ENCODE measurements around the gene CXCL6. TPM values are rescaled to one million over a fixed set of nuclear protein-coding genes. Genes with fewer than 3 reads are reported as not detected.

CXCL6 gene
- 0.36 TPM for polyA plus RNA-seq (2013)

DNA sequence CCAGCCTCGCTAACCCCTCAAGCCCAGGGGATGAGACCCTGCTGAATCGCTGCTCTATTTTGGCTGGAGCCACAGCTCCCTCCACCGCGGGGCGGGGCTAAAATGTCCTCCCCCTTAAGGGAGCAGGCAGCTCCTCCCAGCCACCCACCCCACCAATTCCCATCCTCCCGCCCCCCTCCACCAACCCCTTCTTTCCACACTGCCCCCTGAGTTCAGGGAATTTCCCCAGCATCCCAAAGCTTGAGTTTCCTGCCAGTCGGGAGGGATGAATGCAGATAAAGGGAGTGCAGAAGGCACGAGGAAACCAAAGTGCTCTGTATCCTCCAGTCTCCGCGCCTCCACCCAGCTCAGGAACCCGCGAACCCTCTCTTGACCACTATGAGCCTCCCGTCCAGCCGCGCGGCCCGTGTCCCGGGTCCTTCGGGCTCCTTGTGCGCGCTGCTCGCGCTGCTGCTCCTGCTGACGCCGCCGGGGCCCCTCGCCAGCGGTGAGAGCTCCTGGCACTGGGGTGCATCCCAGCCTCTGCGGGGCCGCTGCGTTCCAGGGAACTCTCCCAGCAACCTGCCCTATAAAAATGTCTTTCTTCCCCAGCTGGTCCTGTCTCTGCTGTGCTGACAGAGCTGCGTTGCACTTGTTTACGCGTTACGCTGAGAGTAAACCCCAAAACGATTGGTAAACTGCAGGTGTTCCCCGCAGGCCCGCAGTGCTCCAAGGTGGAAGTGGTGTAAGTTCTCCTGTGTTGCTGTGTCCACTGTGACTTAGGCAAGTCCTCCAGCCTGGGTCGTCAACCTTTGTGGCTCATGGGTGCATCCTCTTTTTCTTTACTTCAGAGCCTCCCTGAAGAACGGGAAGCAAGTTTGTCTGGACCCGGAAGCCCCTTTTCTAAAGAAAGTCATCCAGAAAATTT, at the start of gene CXCL6:
Gene CXCL6, plus strand, starts transcription at position 306 of the 907 bp plus-strand sequence. Its CDS starts 73 bp downstream, at position 379.
- H3K9me3 ChIP-seq (ENCODE audit: control extremely low read depth in 1 of 5, control insufficient read depth in 4 of 5, insufficient read depth in 2 of 5, low read depth in 1 of 5, low read length in 4 of 5): no peaks in the 10 kb centered on the region
- DNase-seq: peak in 2 of 3 donors; percentile 35 to 55
- H3K27me3 ChIP-seq (replicated peaks in 2 of 5; ENCODE audit: control insufficient read depth in 4 of 5, insufficient read depth in 5 of 5, low read length in 4 of 5): peaks cover 0 to 5% (median 3%) of the 10 kb centered on the region in 5 experiments
- H3K4me1 ChIP-seq (ENCODE audit: control extremely low read depth in 1 of 4, control insufficient read depth in 4 of 4, insufficient read depth in 4 of 4, low read length in 3 of 4): peaks cover 1 to 23% (median 17%) of the 10 kb centered on the region in 4 experiments
- no peak within 1 kb of the TSS for H3K27ac ChIP-seq (ENCODE audit: insufficient read depth in 1 of 2, low read depth in 1 of 2, low read length in 2 of 2, poor library complexity in 1 of 2, severe bottlenecking in 2 of 2)
- 1% methylated on average over 36 of the region's 41 CpGs for WGBS (ENCODE audit: insufficient coverage)
- CTCF ChIA-PET: interaction anchor here (0.9 to 1.3 kb wide), 5 partner anchors 9 to 175 kb away, joined by 3 read pairs; no protein-coding TSS in a partner anchor
- H3K36me3 ChIP-seq (ENCODE audit: control insufficient read depth in 4 of 4, insufficient read depth in 4 of 4, low read length in 3 of 4): no peaks in the 10 kb centered on the region
- peak within 1 kb of the TSS; percentile 15 to 80 (median 67) for H3K4me3 ChIP-seq (ENCODE audit: control insufficient read depth in 1 of 7, extremely low read depth in 1 of 7, insufficient read depth in 4 of 7, low read depth in 2 of 7, low read length in 6 of 7)
- POLR2A ChIA-PET: interaction anchor here (0.6 kb wide), 2 partner anchors 106 to 174 kb away, joined by 3 to 4 read pairs; no protein-coding TSS in a partner anchor

DNA sequence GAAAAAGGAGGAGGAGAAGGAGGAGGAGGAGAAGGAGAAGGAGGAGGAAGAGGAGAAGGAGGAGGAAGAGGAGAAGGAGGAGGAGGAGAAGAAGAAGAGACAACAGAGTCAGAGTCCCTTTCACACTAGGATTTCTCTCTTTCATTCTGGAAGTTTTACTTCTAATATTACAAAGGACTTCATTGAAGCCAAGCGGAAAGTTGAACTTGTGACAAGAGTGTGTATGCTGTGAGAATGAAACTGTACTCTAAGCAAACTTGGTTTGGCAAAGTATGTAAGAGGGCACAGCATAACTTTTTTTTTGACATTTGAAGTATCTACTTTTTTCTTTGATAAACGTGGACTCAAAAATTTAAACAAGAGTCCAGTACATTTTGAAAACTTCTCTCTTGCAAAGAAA, 48.1 kb upstream of the CXCL6 start:
- WGBS (ENCODE audit: insufficient coverage): 80% methylated on average over 1 of the region's 2 CpGs
- DNase-seq: no peak
- Histone ChIP-seq H3K4me1 (ENCODE audit: control extremely low read depth in 1 of 4, control insufficient read depth in 4 of 4, insufficient read depth in 4 of 4, low read length in 3 of 4) (no peaks in the 10 kb centered on the region), H3K27ac (ENCODE audit: insufficient read depth in 1 of 2, low read depth in 1 of 2, low read length in 2 of 2, poor library complexity in 1 of 2, severe bottlenecking in 2 of 2) (no peak overlapping the region), H3K36me3 (ENCODE audit: control insufficient read depth in 4 of 4, insufficient read depth in 4 of 4, low read length in 3 of 4) (no peaks in the 10 kb centered on the region), H3K9me3 (ENCODE audit: control extremely low read depth in 1 of 5, control insufficient read depth in 4 of 5, insufficient read depth in 2 of 5, low read depth in 1 of 5, low read length in 4 of 5) (peaks cover 0 to 9% (median 0%) of the 10 kb centered on the region in 5 experiments), H3K4me3 (ENCODE audit: control insufficient read depth in 1 of 7, extremely low read depth in 1 of 7, insufficient read depth in 4 of 7, low read depth in 2 of 7, low read length in 6 of 7) (no peak overlapping the region), H3K27me3 (replicated peaks in 2 of 5; ENCODE audit: control insufficient read depth in 4 of 5, insufficient read depth in 5 of 5, low read length in 4 of 5) (no peaks in the 10 kb centered on the region)
- ChIA-PET POLR2A (no interaction called here), CTCF (no interaction called here)

DNA sequence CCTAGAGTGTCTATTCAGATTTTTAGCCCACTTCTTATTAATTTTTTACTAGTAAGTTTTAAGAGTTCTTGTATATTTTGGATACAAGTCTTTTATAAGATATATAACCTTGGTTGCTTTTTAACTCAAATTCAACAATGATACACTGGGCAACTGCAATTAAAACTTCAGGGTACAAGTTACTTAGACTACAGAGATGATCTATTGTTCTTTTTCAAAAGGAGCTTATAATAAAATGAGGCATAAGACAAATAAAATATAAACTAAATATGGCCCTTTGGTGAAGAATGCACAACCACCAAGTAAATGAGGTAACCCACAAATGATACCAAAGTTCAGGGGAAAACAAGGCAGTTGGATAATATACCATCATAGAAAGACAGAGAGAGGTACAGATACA, 37.6 kb upstream of the CXCL6 start:
- H3K9me3 ChIP-seq (ENCODE audit: control extremely low read depth in 1 of 5, control insufficient read depth in 4 of 5, insufficient read depth in 2 of 5, low read depth in 1 of 5, low read length in 4 of 5): peaks cover 0 to 4% (median 0%) of the 10 kb centered on the region in 5 experiments
- H3K4me3 ChIP-seq (ENCODE audit: control insufficient read depth in 1 of 7, extremely low read depth in 1 of 7, insufficient read depth in 4 of 7, low read depth in 2 of 7, low read length in 6 of 7): no peak overlapping the region
- ChIA-PET CTCF (no interaction called here), POLR2A (no interaction called here)
- DNase-seq: no peak
- H3K36me3 ChIP-seq (ENCODE audit: control insufficient read depth in 4 of 4, insufficient read depth in 4 of 4, low read length in 3 of 4): no peaks in the 10 kb centered on the region
- H3K4me1 ChIP-seq (ENCODE audit: control extremely low read depth in 1 of 4, control insufficient read depth in 4 of 4, insufficient read depth in 4 of 4, low read length in 3 of 4): no peaks in the 10 kb centered on the region
- no peak overlapping the region for H3K27ac ChIP-seq (ENCODE audit: insufficient read depth in 1 of 2, low read depth in 1 of 2, low read length in 2 of 2, poor library complexity in 1 of 2, severe bottlenecking in 2 of 2)
- H3K27me3 ChIP-seq (replicated peaks in 2 of 5; ENCODE audit: control insufficient read depth in 4 of 5, insufficient read depth in 5 of 5, low read length in 4 of 5): no peaks in the 10 kb centered on the region

DNA sequence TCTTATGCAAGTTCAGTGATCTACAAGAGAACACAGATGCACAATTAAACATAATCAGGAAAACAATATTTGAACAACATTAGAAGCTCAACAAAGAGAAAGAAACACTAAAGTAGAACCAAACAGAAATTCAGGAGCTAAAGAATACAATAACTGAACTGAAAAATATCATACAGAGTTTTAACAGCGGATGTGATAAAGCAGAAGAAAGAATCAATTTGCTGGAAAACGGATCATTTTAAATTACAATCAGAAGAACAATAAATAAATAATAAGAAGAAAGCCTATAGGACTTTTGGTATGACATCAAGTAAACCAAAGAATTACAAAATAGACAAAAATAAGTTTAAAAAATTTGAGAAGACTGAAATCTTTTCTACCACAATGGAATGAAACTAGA, 36.3 kb upstream of the CXCL6 start:
- ChIA-PET POLR2A (no interaction called here), CTCF (no interaction called here)
- Histone ChIP-seq H3K4me3 (ENCODE audit: control insufficient read depth in 1 of 7, extremely low read depth in 1 of 7, insufficient read depth in 4 of 7, low read depth in 2 of 7, low read length in 6 of 7) (no peak overlapping the region), H3K27ac (ENCODE audit: insufficient read depth in 1 of 2, low read depth in 1 of 2, low read length in 2 of 2, poor library complexity in 1 of 2, severe bottlenecking in 2 of 2) (no peak overlapping the region), H3K36me3 (ENCODE audit: control insufficient read depth in 4 of 4, insufficient read depth in 4 of 4, low read length in 3 of 4) (no peaks in the 10 kb centered on the region), H3K4me1 (ENCODE audit: control extremely low read depth in 1 of 4, control insufficient read depth in 4 of 4, insufficient read depth in 4 of 4, low read length in 3 of 4) (no peaks in the 10 kb centered on the region), H3K27me3 (replicated peaks in 2 of 5; ENCODE audit: control insufficient read depth in 4 of 5, insufficient read depth in 5 of 5, low read length in 4 of 5) (no peaks in the 10 kb centered on the region), H3K9me3 (ENCODE audit: control extremely low read depth in 1 of 5, control insufficient read depth in 4 of 5, insufficient read depth in 2 of 5, low read depth in 1 of 5, low read length in 4 of 5) (peaks cover 0 to 13% (median 0%) of the 10 kb centered on the region in 5 experiments)
- DNase-seq: no peak
- no CpG with 5 or more reads among the region's 2 CpGs for WGBS (ENCODE audit: insufficient coverage)

DNA sequence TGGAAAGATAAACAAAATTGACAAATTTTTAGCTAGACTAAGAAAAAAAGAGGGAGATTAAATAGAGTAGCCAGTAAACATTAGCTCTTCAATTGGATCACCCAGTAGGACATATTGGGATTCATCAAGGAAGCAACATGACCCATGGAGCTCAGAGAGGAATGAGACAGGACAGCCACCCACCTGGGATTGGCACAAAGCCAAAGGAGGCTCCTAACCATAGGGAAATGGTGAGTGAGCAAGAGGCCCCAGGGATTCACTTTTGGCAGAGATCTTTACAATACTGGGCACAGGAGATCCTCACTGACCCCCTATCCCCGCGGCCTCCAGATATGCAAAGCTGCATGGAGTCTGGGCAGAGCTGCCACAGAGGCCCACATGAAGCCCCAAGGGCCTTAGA, 34.8 kb upstream of the CXCL6 start:
- Histone ChIP-seq H3K36me3 (ENCODE audit: control insufficient read depth in 4 of 4, insufficient read depth in 4 of 4, low read length in 3 of 4) (no peaks in the 10 kb centered on the region), H3K27me3 (replicated peaks in 2 of 5; ENCODE audit: control insufficient read depth in 4 of 5, insufficient read depth in 5 of 5, low read length in 4 of 5) (no peaks in the 10 kb centered on the region), H3K4me1 (ENCODE audit: control extremely low read depth in 1 of 4, control insufficient read depth in 4 of 4, insufficient read depth in 4 of 4, low read length in 3 of 4) (no peaks in the 10 kb centered on the region), H3K9me3 (ENCODE audit: control extremely low read depth in 1 of 5, control insufficient read depth in 4 of 5, insufficient read depth in 2 of 5, low read depth in 1 of 5, low read length in 4 of 5) (peaks cover 0 to 15% (median 0%) of the 10 kb centered on the region in 5 experiments), H3K4me3 (ENCODE audit: control insufficient read depth in 1 of 7, extremely low read depth in 1 of 7, insufficient read depth in 4 of 7, low read depth in 2 of 7, low read length in 6 of 7) (no peak overlapping the region), H3K27ac (ENCODE audit: insufficient read depth in 1 of 2, low read depth in 1 of 2, low read length in 2 of 2, poor library complexity in 1 of 2, severe bottlenecking in 2 of 2) (no peak overlapping the region)
- POLR2A ChIA-PET: no interaction called here
- CTCF ChIA-PET: no interaction called here
- DNase-seq: no peak
- WGBS (ENCODE audit: insufficient coverage): 100% methylated on average over 2 of the region's 2 CpGs

DNA sequence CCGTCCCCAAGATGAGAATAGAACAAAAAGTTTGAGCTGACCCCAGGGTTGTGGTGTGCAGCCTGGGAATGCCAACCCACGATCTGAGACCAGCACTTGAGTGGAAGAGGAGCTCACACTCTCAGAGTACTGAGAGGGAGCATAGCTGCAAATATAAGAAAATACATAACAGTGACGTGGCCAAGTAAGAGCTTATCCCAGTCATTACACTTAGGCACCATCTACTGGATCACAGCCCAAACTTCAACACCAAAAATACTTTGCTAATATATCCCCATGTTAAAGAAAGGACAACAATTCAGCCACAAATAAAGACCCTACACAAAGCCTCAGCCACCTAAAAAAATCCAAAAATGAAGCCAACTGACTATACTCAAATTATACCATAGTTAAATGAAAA, 33.3 kb upstream of the CXCL6 start:
- H3K4me1 ChIP-seq (ENCODE audit: control extremely low read depth in 1 of 4, control insufficient read depth in 4 of 4, insufficient read depth in 4 of 4, low read length in 3 of 4): no peaks in the 10 kb centered on the region
- no peak overlapping the region for H3K27ac ChIP-seq (ENCODE audit: insufficient read depth in 1 of 2, low read depth in 1 of 2, low read length in 2 of 2, poor library complexity in 1 of 2, severe bottlenecking in 2 of 2)
- no peaks in the 10 kb centered on the region for H3K36me3 ChIP-seq (ENCODE audit: control insufficient read depth in 4 of 4, insufficient read depth in 4 of 4, low read length in 3 of 4)
- no peaks in the 10 kb centered on the region for H3K27me3 ChIP-seq (replicated peaks in 2 of 5; ENCODE audit: control insufficient read depth in 4 of 5, insufficient read depth in 5 of 5, low read length in 4 of 5)
- DNase-seq: no peak
- CTCF ChIA-PET: interaction anchor here (0.9 to 1.2 kb wide), 3 partner anchors 9 to 150 kb away, joined by 3 to 5 read pairs (median 3); no protein-coding TSS in a partner anchor
- no peak overlapping the region for H3K4me3 ChIP-seq (ENCODE audit: control insufficient read depth in 1 of 7, extremely low read depth in 1 of 7, insufficient read depth in 4 of 7, low read depth in 2 of 7, low read length in 6 of 7)
- POLR2A ChIA-PET: no interaction called here
- H3K9me3 ChIP-seq (ENCODE audit: control extremely low read depth in 1 of 5, control insufficient read depth in 4 of 5, insufficient read depth in 2 of 5, low read depth in 1 of 5, low read length in 4 of 5): peaks cover 0 to 15% (median 0%) of the 10 kb centered on the region in 5 experiments
- 100% methylated on average over 1 of the region's 3 CpGs for WGBS (ENCODE audit: insufficient coverage)

DNA sequence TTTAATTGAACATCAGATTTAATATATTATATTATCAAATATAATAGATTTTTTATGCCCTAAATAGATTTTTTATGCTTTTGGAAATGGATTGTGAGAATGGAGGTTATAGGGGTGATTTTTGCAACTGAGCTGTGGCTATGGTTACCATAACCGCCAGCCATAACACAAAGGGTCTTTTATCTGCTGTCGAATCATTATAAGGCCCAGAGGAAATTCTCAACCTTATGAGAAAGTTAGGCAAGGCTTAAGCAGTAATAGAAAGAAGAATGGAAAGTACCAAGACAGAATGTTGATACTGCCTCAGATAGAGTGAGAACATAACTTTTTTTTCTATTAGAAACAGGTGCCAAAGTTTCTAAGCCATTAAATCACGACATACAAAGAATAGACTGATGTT, 26.3 kb upstream of the CXCL6 start:
- WGBS (ENCODE audit: insufficient coverage): 100% methylated on average over 2 of the region's 3 CpGs
- CTCF ChIA-PET: no interaction called here
- no peak overlapping the region for H3K27ac ChIP-seq (ENCODE audit: insufficient read depth in 1 of 2, low read depth in 1 of 2, low read length in 2 of 2, poor library complexity in 1 of 2, severe bottlenecking in 2 of 2)

More for the DNA sequence above, 26.3 kb upstream of the CXCL6 start:
- Histone ChIP-seq H3K36me3 (ENCODE audit: control insufficient read depth in 4 of 4, insufficient read depth in 4 of 4, low read length in 3 of 4) (no peaks in the 10 kb centered on the region), H3K4me3 (ENCODE audit: control insufficient read depth in 1 of 7, extremely low read depth in 1 of 7, insufficient read depth in 4 of 7, low read depth in 2 of 7, low read length in 6 of 7) (no peak overlapping the region), H3K27me3 (replicated peaks in 2 of 5; ENCODE audit: control insufficient read depth in 4 of 5, insufficient read depth in 5 of 5, low read length in 4 of 5) (no peaks in the 10 kb centered on the region), H3K4me1 (ENCODE audit: control extremely low read depth in 1 of 4, control insufficient read depth in 4 of 4, insufficient read depth in 4 of 4, low read length in 3 of 4) (peaks cover 0 to 7% (median 4%) of the 10 kb centered on the region in 4 experiments), H3K9me3 (ENCODE audit: control extremely low read depth in 1 of 5, control insufficient read depth in 4 of 5, insufficient read depth in 2 of 5, low read depth in 1 of 5, low read length in 4 of 5) (peaks cover 0 to 4% (median 0%) of the 10 kb centered on the region in 5 experiments)
- no peak for DNase-seq
- POLR2A ChIA-PET: no interaction called here
